IPS DF 19.7 (cell line): Measurements from ENCODE around the gene PITRM1.
"Not testable (repeated sequence)": the region's sequence is repeated elsewhere in the genome, so short reads cannot be mapped to it uniquely, and the experiment has no call there.

Experiments
- DNase-seq: peaks from one replicate; pipeline ENCODE4 v3.0.0-alpha.2; 2013; ENCODE audit warnings: low read depth, low spot score

Gene PITRM1

GRCh38 chr10:3172446-3173170 is at the start of gene PITRM1:
Gene PITRM1 (minus strand): TSS chr10:3172782. CDS start chr10:3172772, 10 bp downstream.
- DNase-seq, result peak; percentile 94

GRCh38 chr10:3222068-3222467 is 49.5 kb upstream of the PITRM1 start:
- DNase-seq, result no peak

- not testable (repeated sequence) for DNase-seq
Observed at GRCh38 chr10:3221601-3222000, 49.0 kb upstream of the PITRM1 start.

GRCh38 chr10:3220853-3221252 is 48.3 kb upstream of the PITRM1 start:
- DNase-seq, result no peak

- not testable (repeated sequence) for DNase-seq
Observed at GRCh38 chr10:3219021-3219628, 46.5 kb upstream of the PITRM1 start.

GRCh38 chr10:3217853-3218252 is 45.3 kb upstream of the PITRM1 start:
- no peak for DNase-seq

GRCh38 chr10:3217301-3217700 is 44.7 kb upstream of the PITRM1 start:
- no peak for DNase-seq

- DNase-seq, result no peak
Observed at GRCh38 chr10:3215153-3215775, 42.7 kb upstream of the PITRM1 start.

- DNase-seq, result no peak
Observed at GRCh38 chr10:3213758-3214515, 41.4 kb upstream of the PITRM1 start.

- DNase-seq, result no peak
Observed at GRCh38 chr10:3213208-3213607, 40.6 kb upstream of the PITRM1 start.

GRCh38 chr10:3210251-3210877 is 37.8 kb upstream of the PITRM1 start:
- no peak for DNase-seq

GRCh38 chr10:3208481-3209406 is 36.2 kb upstream of the PITRM1 start:
- DNase-seq, result no peak

GRCh38 chr10:3207351-3207750 is 34.8 kb upstream of the PITRM1 start:
- DNase-seq, result no peak

- no peak for DNase-seq
Observed at GRCh38 chr10:3206511-3207157, 34.1 kb upstream of the PITRM1 start.

- DNase-seq, result no peak
Observed at GRCh38 chr10:3203972-3204371, 31.4 kb upstream of the PITRM1 start.

GRCh38 chr10:3203016-3203811 is 30.6 kb upstream of the PITRM1 start:
- DNase-seq, result no peak

- no peak for DNase-seq
Observed at GRCh38 chr10:3201796-3202195, 29.2 kb upstream of the PITRM1 start.

GRCh38 chr10:3199488-3199887 is 26.9 kb upstream of the PITRM1 start:
- no peak for DNase-seq

GRCh38 chr10:3198900-3199299 is 26.3 kb upstream of the PITRM1 start:
- no peak for DNase-seq
